Stimulated activated CD4-positive, alpha-beta T cell treated with anti-CD3 and anti-CD28 coated beads, Interleukin-15, amount 100 ng/mL, for 1 hour (primary cell): ENCODE data around the gene GDPD5.
A peak's percentile ranks its signal among the peaks of the same experiment; 100 is the strongest.

Source experiments
- DNase-seq, 2 donors: peaks; one replicate each; pipeline ENCODE4 v3.0.0-alpha.2; 2020; ENCODE audit warnings: low read depth in 1 of 2, low spot score in 1 of 2

The GDPD5 gene

GRCh38 chr11:75493626-75494025, 32.1 kb downstream of the GDPD5 start:
- DNase-seq, result no peak

- DNase-seq, result peak; percentile 34 to 38
These were observed 33.4 kb downstream of the GDPD5 start for GRCh38 chr11:75492181-75492820.

GRCh38 chr11:75491465-75491864, 34.3 kb downstream of the GDPD5 start:
- DNase-seq, result no peak

GRCh38 chr11:75490221-75491181, 35.2 kb downstream of the GDPD5 start:
- no peak for DNase-seq

DNA sequence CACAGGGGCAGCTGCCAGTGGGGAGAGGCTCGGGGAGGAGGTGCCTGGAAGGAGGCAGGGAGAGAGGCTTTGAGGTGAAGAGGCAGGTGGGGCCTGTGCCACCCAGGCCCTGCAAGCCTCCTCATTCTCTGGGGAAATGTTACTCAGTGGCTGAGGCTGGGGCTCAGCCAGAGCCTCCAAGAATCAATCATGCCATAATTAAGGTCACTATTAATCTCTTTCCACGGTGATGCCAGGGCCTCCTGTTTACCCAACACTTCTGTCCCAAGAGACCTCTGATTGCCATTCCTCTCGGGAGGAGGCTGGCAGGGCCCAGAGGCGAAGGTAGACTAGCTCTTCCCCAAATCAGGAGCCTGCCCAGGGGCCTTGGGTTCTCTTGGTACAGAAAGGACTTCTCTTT, 38.4 kb downstream of the GDPD5 start:
- no peak for DNase-seq

GRCh38 chr11:75485742-75486141, 40.0 kb downstream of the GDPD5 start:
- no peak for DNase-seq

DNA sequence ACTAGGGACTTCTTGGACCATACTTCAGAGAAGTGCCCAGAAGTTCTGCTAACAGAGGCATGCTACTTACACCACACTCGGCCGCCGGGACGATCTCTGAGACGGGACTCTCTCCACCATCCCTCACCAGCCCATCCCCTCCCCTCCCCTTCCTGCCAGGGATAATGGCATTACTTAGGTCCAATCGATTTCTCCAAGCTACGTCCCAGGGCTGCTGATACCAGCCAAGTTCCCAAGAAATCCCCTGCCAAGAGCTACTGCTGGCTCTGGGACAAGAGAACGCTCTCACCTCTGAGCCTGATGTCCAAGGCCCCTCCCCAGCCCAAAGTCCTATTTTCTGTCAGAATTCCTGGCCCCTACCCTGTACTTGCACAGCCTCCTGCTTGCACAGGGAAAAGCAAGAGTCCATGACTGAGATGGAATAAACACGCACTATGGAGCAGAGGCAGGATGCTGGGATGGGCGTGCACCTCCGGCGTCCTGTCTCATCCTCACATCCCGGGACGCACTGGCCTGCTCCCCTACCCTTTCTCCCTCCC, 42.7 kb downstream of the GDPD5 start:
- no peak for DNase-seq

GRCh38 chr11:75481922-75482606, 43.7 kb downstream of the GDPD5 start:
- no peak for DNase-seq

GRCh38 chr11:75481223-75481921, 44.4 kb downstream of the GDPD5 start:
- DNase-seq, result no peak

DNA sequence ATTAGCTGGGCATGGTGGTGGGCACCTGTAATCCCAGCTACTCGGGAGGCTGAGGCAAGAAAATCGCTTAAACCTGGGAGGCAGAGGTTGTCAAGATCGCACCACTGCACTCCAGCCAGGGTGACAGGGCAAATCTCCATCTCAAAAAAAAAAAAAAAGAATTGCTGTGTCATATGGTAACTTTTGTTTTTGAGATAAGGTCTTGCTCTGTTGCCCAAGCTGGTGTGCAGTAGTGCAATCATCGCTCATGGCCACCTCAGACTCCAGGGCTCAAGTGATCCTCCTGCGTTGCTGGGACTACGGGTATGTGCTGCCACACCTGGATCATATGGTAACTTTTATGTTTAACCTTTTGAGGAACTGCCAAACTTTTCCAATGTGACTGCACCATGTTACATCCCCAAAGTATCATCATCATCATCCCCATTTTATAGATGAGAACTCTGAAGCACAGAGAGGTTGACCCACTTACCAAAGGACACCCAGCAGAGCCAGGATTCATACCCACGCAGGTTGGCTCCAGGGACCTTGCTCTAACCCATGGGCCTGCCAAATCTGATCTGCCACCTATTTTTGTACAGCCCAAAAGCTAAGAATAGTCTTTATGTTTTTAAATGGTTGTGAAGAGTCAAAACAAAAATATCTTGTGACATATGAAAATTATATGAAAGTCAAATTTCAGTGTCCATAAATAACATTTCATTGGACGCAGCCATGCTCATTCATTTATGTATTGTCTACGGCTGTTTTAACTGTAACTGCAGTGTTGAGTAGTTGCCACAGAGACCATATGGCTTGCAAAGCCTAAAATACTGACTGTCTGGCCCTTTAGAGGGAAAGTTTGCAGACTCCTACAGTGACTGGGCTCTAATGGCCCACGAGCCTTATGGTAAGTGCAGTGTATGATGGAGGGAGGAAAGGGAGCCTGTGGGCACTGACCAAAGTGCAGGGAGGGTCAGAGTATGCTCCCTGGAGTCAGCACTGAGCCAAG, 45.3 kb downstream of the GDPD5 start:
- no peak for DNase-seq

GRCh38 chr11:75479597-75480145, 46.1 kb downstream of the GDPD5 start:
- no peak for DNase-seq

- no peak for DNase-seq
These were observed 46.8 kb downstream of the GDPD5 start for GRCh38 chr11:75478783-75479596.

DNA sequence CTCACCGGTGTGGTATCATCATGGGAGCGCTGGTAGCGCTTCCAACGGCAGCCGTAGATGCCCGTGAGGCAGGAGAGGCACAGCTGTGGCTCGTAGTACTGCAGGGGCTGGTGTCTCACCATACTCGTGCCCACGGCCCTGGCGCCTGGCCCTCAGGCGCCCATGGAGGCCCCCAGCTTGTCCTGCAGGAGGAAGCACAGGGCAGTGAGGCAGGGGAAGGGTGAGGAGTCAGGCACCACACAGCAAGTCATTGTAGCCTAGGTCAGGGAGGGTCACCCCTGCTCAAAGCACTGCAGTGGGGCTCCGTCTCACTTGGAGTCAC, 48.2 kb downstream of the GDPD5 start:
- DNase-seq, result no peak

GRCh38 chr11:75476739-75477613, 48.8 kb downstream of the GDPD5 start:
- no peak for DNase-seq

GRCh38 chr11:75475767-75476650, 49.7 kb downstream of the GDPD5 start:
- DNase-seq, result no peak

DNA sequence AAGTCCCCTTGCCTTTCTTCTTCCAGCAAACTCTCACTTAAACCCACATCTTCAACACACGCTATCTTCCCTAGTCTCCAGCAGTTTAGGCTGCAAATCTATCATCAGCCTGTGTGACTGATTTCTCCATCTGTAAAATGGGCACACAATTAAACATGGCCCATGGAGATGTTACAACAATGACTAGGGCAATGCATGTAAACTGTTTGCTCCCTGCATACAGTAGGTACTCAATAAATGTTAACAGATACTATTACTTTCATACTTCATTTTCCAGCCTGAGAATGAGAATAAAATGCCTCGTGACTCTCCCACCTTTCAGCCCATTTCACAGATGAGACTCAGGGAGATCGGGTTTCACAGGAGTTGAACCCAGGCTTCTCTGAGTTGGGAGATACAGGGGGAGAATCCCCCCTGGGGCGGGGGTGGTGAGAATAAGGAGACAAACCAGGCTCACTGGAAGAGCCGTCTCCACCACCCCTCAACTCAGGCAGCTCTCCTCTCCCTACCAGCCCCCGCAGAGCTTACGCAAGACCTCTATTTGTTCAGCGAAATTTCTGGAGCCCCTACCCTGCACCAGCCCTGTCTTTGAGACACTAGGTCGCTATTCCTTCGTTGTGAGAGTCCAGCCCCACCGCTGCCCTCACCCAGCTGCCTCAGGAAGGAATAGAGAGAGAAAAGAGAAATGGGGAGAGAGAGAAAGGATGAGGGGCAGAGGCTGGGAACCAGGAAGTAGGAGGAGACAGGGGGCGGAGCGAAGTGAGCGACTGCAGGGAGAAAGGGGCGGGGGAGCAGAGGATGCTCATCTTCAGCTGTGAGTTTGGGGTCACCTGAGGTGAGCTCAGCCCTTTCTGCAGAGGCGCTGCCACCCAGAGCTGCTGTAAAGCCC, 50.6 kb downstream of the GDPD5 start:
- peak in 1 of 2 donors; percentile 25 for DNase-seq
